Measurements from ENCODE around the gene DMRT3.

- TF ChIP-seq POLR2A (IDR thresholded peaks at IDR 0.05; ENCODE audit: low read depth, low read length) (no peak), POLR2AphosphoS5 (IDR thresholded peaks at IDR 0.05; ENCODE audit: low read depth, low read length) (no peak), TAF1 (IDR thresholded peaks at IDR 0.05; ENCODE audit: borderline replicate concordance, low read depth, low read length) (no peak)
These were observed 32.7 kb downstream of the DMRT3 start for GRCh38 chr9:1009101-1009707.
